ENCODE results near the gene SH3D19. TPM values are rescaled to one million over a fixed set of nuclear protein-coding genes. Genes with fewer than 3 reads are reported as not detected.

The SH3D19 gene
- total and polyA plus RNA-seq, 4 donors = 22.1 to 69.2 (median 50.8) TPM

DNA sequence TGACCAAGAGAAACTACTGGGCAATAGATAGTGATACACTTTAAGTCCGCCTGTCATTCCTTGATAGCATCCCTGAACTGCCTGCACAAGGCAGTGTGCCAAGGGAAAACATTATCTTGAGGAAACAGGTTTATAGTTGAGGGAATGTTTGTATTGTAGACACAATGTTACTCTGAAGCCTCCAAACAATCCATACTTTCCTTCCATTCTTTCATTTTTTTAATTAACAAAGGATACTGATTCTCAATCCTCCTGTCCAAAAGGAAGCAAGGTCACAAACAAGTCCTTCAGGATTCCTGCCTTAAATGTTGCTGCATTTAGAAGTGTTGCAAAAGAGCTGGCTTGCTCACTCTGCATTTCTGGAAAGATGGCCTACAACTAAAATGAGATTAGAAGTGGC lies 110.1 kb downstream of the SH3D19 start:
- TF ChIP-seq, protein P1, sequence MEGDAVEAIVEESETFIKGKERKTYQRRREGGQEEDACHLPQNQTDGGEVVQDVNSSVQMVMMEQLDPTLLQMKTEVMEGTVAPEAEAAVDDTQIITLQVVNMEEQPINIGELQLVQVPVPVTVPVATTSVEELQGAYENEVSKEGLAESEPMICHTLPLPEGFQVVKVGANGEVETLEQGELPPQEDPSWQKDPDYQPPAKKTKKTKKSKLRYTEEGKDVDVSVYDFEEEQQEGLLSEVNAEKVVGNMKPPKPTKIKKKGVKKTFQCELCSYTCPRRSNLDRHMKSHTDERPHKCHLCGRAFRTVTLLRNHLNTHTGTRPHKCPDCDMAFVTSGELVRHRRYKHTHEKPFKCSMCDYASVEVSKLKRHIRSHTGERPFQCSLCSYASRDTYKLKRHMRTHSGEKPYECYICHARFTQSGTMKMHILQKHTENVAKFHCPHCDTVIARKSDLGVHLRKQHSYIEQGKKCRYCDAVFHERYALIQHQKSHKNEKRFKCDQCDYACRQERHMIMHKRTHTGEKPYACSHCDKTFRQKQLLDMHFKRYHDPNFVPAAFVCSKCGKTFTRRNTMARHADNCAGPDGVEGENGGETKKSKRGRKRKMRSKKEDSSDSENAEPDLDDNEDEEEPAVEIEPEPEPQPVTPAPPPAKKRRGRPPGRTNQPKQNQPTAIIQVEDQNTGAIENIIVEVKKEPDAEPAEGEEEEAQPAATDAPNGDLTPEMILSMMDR (IDR thresholded peaks at IDR 0.05; ENCODE audit: control extremely low read depth, extremely low read depth) = no peak
- Histone ChIP-seq H3K36me3 (ENCODE audit: control insufficient read depth in 4 of 4, insufficient read depth in 4 of 4, low read length in 4 of 4) (no peaks in the 10 kb centered on the region), H3K4me1 (ENCODE audit: control insufficient read depth in 5 of 5, insufficient read depth in 5 of 5, low read length in 5 of 5) (peaks cover 2 to 38% (median 16%) of the 10 kb centered on the region in 5 donors), H3K9me3 (ENCODE audit: control insufficient read depth in 4 of 4, insufficient read depth in 3 of 4, low read length in 3 of 4) (no peaks in the 10 kb centered on the region), H3K9ac (ENCODE audit: insufficient read depth in 1 of 2, low read length in 2 of 2) (peak overlapping the region in 1 of 2 donors; percentile 23), H3K4me3 (no peak overlapping the region), H3K27me3 (ENCODE audit: control insufficient read depth in 3 of 3, insufficient read depth in 3 of 3, low read length in 2 of 3) (no peaks in the 10 kb centered on the region), H3K27ac (ENCODE audit: low read depth in 1 of 2, low read length in 1 of 2) (peak overlapping the region; percentile 29 to 67)
- WGBS, 2 donors = 72 to 77% methylated on average over 1 of the region's 1 CpG
- ATAC-seq (ENCODE audit: insufficient read depth, low FRiP score) = no peak
- peak in 2 of 3 donors; percentile 45 to 68 for DNase-seq

DNA sequence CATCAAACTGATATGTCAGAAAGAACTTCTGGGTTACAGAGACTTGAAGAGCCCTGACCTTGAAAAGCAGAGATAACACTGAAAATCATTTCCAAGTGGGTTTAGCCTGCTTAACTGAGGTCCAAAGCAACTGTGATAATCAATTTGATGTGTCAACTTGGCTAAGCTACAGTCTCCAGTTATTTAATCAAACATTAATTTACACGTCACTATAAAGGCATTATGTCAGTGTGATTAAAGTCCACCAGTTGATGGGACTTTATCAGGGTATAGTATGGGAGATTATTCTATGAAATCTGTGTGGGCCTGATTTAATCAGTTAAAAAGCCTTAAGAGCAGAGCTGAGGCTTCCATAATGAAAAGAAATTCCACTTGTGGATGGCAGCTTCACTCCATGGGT lies 117.5 kb downstream of the SH3D19 start:
- DNase-seq (no peak), ATAC-seq (ENCODE audit: insufficient read depth, low FRiP score) (no peak)
- no peaks in the 10 kb centered on the region for H3K27me3 ChIP-seq (ENCODE audit: control insufficient read depth in 3 of 3, insufficient read depth in 3 of 3, low read length in 2 of 3)
- H3K9ac ChIP-seq (ENCODE audit: insufficient read depth in 1 of 2, low read length in 2 of 2) = no peak overlapping the region
- WGBS, 2 donors = 82 to 88% methylated on average over 1 of the region's 1 CpG
- TF ChIP-seq, protein P1 (IDR thresholded peaks at IDR 0.05; ENCODE audit: control extremely low read depth, extremely low read depth) = no peak
- no peaks in the 10 kb centered on the region for H3K9me3 ChIP-seq (ENCODE audit: control insufficient read depth in 4 of 4, insufficient read depth in 3 of 4, low read length in 3 of 4)
- no peak overlapping the region for H3K27ac ChIP-seq (ENCODE audit: low read depth in 1 of 2, low read length in 1 of 2)
- no peak overlapping the region for H3K4me3 ChIP-seq
- no peaks in the 10 kb centered on the region for H3K36me3 ChIP-seq (ENCODE audit: control insufficient read depth in 4 of 4, insufficient read depth in 4 of 4, low read length in 4 of 4)
- peaks cover 5 to 57% (median 27%) of the 10 kb centered on the region in 5 donors for H3K4me1 ChIP-seq (ENCODE audit: control insufficient read depth in 5 of 5, insufficient read depth in 5 of 5, low read length in 5 of 5)

DNA sequence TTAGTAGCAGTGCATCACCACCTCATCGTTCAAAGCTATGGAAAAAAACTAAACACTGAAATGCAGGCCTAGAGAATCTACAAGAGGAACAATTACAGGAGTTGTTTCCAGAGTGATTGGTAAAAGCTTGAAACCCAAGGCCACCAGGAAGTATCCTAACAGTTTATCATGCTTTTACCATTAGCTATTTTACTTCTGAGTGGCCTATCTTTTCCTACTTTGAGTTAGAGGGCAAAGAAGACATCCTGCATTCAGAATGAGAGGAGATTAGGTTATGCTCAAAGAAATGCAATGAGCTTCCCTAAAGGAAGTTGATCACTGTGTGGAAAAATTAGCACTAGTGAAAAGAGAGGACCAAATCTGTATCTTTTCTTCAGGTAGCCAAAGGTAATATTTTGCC lies 118.2 kb downstream of the SH3D19 start:
- no peaks in the 10 kb centered on the region for H3K9me3 ChIP-seq (ENCODE audit: control insufficient read depth in 4 of 4, insufficient read depth in 3 of 4, low read length in 3 of 4)
- H3K27ac ChIP-seq (ENCODE audit: low read depth in 1 of 2, low read length in 1 of 2) = no peak overlapping the region
- 75 to 80% methylated on average over 1 of the region's 1 CpG for WGBS, 2 donors
- no peak overlapping the region for H3K4me3 ChIP-seq
- no peak for ATAC-seq (ENCODE audit: insufficient read depth, low FRiP score)
- no peaks in the 10 kb centered on the region for H3K27me3 ChIP-seq (ENCODE audit: control insufficient read depth in 3 of 3, insufficient read depth in 3 of 3, low read length in 2 of 3)
- no peak for DNase-seq
- no peaks in the 10 kb centered on the region for H3K36me3 ChIP-seq (ENCODE audit: control insufficient read depth in 4 of 4, insufficient read depth in 4 of 4, low read length in 4 of 4)
- H3K4me1 ChIP-seq (ENCODE audit: control insufficient read depth in 5 of 5, insufficient read depth in 5 of 5, low read length in 5 of 5) = peaks cover 6 to 64% (median 29%) of the 10 kb centered on the region in 5 donors
- TF ChIP-seq, protein P1 (IDR thresholded peaks at IDR 0.05; ENCODE audit: control extremely low read depth, extremely low read depth) = no peak
- no peak overlapping the region for H3K9ac ChIP-seq (ENCODE audit: insufficient read depth in 1 of 2, low read length in 2 of 2)

All from lung (tissue), 12 donors.